ENCODE data around the gene KDM2B.
A peak's percentile ranks its signal among the peaks of the same experiment; 100 is the strongest.

Gene KDM2B

DNA sequence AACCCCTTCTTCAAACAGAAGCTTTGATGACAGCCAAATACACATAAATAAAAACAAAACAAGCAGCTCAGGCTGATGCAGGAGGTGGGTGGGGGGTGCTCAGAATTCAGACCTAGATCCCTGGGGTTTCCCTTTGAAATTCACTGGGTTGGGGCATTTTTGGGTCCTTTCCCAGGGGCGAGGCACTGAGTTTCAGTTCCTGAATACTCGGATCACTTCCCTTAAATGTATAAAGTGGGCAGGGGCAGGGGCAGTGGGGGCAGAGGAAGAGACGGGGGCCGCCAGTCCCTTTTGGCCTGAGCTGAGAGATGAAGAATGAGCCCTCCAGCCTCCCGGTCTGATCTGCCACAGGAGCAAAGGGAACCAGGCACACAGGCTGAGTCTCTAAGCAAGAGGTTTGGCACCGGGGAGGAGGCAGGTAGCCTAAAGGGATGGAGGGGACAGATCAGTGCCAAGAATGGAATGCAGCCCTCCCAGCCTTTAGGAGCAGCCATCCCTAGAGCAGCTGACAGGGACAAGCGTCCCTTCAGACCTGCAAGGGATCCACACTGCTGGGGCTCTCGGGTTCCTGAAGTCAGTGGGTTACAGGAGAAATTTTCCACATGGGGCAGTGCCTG, 20.3 kb downstream of the KDM2B start:
- DNase-seq, result peak; percentile 21 to 75

DNA sequence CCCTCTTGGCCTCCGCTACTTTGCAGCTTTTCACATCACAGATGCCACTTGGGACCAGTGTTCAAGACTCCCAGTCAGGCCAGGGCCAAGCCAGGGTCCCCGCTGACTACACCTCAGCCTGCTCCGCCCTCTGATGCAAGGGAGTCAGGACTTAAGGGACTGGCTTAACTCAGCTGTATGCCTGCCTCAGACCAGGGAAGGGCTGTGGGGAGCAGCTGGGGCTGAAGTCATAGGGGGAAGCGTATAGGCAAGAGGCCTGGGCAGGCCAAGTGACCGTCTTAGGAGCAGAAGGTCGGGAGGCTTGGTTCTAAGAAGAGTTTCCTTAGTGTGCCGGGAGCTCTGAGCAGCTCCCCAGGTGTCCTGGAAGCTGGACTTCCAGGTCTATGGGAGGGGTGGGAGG, 21.9 kb downstream of the KDM2B start:
- DNase-seq, result no peak

DNA sequence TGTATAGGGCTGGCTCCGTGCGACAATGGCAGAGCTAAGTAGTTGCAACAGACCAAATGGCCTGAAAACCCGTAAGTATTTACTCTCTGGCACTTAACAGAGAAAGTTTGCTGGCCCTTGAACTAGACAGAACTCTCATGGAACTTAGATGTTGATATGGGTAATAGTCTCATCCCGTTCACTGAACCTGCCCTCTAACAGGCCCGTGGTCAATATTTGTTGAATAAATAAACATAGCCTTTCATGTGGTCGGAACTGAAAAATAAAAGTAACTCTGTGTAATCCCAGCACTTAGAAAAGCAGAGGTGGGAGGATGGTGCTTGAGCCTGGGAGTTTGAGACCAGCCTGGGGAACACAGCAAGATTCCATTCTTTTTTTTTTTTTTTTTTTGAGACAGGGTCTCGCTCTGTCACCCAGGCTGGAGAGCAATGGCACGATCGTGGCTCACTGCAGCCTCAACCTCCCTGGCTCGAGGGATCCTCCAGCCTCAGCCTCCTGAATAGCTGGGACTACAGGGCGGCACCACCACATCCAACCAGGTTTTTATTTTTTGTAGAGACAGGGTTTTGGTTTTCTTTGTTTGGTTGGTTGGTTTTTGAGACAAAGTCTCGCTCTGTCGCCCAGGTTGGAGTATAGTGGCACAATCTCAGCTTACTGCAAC, 29.7 kb downstream of the KDM2B start:
- no peak for DNase-seq

DNA sequence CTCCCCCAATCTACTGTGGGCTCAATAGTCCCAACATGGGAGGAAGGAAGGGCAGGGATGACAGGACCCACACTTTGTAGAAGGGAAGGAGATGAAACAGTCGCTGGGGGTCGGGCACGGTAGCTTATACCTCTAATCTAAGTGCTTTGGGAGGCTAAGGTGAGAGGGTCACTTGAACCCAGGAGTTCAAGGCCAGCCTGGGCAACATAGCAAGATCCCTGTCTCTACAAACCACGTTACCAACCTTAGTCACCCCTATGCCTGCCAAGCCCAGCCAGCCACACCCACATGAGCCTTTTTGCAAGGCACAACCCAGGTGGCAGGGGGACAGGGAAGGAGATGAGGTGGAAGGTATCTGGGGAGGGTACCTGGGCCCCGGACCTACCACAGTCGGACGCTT, 31.7 kb downstream of the KDM2B start:
- DNase-seq, result no peak

DNA sequence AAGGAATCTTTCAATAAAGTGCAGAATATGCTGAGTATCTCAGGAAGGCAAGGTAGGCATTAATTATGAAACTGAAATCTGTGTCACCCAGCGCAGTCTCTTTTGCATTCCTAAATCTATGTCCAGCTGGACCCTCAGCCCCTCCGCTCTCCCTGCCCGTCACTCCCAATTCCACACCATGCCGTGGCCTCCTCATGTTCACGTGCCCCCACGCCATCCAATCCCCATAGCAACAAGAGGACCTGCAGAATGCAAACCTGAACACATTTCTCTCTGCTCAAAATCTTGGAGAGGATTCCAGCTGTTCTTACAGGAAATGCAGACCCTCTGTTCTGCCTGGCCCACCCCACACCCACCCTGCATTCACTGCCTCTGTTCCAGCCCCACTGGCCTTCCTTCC, 35.3 kb downstream of the KDM2B start:
- no peak for DNase-seq

DNA sequence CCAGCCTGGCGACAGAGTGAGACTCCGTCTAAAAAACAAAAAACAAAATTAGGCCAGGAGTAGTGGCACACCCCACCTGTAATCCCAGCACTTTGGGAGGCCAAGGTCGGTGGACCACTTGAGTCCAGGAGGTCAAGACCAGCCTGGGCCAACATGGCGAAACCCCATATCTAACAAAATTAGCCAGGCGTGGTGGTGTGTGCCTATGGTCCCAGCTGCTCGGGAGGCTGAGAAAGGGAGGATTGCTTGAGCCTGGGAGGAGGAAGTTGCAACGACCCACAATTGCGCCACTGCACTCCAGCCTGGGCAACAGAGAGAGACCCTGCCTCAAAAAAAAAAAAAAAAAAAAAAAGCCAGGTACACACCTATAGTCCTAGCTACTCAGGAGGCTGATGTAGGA, 37.0 kb downstream of the KDM2B start:
- no peak for DNase-seq

DNA sequence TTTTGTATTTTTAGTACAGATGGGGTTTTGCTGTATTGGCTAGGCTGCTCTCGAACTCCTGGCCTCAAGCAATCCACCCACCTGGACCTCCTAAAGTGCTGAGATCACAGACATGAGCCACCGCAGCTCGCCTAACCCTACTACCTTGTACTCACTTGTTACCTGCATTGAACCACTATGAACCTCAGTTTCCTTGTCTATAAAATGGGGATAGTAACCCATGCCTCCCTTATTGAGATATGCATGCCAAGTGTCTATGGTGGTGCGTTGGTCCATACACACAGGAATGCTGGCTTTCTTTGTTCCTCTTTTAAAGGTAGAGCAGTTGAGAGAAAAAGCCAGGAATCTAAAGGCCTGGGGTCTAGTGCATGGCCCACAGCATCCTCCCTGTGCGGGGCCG, 40.9 kb downstream of the KDM2B start:
- no peak for DNase-seq

DNA sequence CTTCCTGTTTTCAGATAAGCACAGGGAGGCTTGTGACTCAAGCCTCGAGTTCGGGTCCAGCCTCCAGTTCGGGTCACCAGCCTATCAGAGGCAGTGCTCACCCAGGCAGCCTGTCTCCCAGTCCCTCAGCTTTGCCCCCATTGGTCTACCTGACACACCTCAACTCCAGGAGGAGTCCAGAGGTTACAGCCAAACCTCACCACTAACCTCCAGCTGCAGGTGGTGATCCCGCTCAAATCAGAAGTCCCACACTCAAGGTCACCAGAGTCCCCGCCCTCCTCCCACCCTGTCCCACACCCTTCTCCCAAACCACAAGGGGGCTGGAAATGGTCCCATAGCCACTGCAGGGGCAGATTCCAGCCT, 42.1 kb downstream of the KDM2B start:
- no peak for DNase-seq

DNA sequence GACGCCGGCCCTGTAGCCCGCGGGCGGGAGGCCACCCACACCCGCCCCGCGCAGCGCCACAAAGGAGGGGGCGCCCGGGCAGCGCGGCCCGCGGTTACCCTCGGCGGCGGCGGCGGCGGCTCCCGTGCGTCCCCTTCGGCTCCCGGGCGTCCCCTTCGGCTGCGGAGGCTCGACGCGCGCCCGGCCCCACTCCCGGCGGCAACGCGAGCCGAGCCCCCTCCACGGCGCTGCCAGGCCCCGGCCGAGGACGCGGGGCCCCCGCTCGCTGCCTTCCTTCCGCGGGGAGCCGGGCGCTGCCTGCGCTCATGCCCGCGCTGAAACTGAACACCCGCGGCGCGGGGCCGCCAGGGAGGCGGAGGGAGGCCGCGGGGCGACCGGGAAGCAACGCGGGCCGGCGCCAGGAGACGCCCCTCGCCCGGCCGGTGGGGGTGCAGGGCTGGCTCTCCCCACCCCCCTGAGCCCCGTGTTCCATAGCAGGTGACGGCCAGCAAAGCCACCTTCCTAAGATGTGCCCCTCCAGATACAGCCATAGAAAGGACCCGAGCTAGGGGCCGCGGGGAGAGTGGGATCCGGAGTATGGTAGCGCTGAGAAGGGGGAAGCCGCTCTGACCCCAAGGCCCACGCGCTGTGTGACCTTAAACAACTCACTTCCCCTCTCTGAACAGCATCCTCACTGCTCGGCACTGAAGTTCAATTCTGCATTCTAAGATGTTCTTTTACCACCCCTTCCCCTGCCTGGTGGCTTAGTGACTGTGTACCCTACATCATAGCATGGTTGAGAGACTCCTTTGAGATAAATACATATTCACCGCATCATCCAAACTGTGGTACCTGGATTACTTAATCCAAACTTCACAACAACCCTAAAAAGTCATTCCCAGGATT, 42.8 kb downstream of the KDM2B start:
- peak; percentile 17 to 45 for DNase-seq

DNA sequence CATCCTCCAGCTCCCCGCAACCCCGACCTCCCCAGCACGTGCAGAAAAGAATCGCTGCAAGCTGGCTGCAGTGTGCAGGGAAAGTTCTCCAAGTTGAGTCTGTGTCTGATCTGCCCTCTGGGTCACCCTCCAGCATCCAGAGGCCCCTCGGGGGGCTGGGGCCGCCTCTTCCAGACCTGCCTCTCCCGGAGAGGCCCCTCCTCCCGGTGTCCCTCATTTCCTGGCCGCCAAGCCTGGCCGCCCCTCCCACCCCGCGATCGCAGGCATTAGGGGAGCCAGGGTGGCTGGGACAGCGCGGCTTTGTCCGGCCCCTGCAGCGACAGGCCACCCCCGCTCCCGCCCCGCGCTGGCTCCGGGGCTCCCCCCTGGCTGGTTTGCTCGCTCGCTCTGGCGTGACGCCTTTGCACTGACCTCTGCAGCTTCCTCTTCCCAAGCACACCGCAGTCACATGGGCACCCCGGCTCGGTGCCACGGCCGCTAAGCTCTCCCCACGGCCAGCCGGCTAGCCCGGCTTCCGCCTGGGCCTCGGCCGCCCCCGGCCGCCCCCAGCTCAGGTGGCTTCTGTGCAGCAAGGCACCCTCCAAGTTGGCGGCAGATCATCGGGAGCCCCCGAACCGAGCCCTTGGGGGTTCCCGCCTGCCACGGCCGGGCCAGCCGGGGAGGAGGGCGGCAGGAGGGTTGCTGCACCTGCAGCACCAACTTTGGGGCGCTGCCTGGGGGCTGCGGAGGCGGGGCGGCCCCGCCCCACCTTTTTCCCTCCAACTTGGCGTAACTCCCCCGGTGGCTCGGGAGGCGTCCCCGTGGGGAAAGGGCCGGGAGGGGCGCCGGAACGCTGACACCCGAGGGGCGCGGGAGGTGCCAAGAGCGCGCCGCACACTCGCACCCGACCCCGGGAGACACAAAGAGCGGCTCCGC, 43.7 kb downstream of the KDM2B start:
- peak; percentile 66 to 82 for DNase-seq

DNA sequence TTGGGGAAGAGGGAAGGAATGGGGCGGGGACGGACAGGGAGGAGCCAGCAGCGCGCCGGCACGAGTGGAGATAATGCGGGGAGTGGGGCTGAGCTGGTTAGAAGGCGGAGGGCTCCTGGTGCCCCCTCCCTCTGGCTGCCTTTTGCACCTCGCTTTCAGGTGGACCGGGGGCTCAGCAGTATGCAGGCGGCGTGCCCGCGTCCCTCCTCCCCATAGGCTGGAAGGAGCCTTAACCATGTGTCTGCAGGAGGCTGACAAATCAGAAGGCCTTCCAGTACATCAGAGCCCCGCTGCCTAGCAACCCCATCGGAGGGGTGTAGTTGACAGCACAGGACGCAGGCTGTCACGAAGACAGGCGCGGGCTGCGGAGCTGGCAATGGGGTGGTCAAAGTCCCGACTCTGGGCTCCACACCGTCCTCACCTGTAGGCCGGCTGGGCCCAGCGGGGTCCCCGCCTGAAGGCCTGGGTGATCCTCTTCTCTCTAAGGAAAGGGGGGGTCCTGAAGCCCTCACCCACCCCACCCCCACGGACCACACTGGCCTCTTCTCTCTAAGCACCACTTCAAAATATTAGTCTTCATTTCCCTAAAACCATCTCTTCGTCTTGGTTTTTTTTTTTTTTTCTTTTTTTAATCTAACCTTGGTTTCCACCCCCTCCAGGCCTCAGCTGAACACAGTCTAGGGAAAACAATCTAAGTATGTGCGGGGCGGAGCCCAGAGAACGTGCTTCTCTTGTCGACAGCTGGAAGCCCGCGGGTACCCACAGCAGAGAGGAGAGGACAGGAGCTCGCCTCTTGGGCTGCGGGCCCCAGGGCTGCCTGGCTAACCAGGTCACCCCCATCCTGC, 44.5 kb downstream of the KDM2B start:
- DNase-seq, result peak; percentile 70 to 88

DNA sequence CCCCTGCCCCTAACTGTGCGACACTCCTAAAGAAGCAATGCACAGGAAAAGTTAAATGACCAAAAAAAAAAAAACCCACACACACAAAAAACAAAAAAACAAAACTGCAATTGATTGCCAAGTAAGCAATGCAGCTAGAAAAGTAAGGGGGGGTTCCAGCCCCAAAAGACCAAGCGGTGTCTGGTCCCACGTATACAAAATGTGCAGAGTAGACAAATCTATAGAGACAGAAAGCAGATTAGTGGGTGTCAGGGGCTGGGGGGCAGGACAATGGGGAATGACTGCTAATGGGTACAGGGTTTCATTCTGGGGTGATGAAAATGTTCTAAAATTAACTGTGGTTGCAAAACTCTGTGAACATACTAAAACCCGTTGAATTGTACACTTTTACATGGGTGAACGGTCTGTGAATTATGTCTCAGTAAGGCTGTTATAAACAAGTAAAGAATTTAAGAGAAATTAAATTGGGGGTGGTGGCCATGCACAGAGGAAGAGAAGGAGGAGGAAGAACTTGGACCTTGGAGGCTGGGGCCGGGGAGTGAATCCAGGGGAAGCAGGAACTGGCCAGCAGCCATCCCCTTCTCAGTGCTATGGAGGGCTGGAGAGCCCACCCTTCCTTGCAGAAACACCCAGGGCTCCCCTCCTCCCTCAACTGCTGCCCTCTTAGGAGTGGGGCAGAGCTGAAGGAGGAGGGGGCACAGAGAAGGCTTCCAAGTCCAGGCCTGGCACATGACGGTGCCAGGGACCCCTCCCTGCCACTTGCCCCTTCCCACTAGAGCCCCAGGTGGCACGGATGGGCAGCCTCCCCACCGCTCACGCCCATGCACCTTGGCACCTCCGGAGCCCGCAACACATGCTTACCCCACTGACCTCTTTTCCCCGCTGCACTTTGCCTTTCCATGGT, 45.4 kb downstream of the KDM2B start:
- DNase-seq, result no peak

DNA sequence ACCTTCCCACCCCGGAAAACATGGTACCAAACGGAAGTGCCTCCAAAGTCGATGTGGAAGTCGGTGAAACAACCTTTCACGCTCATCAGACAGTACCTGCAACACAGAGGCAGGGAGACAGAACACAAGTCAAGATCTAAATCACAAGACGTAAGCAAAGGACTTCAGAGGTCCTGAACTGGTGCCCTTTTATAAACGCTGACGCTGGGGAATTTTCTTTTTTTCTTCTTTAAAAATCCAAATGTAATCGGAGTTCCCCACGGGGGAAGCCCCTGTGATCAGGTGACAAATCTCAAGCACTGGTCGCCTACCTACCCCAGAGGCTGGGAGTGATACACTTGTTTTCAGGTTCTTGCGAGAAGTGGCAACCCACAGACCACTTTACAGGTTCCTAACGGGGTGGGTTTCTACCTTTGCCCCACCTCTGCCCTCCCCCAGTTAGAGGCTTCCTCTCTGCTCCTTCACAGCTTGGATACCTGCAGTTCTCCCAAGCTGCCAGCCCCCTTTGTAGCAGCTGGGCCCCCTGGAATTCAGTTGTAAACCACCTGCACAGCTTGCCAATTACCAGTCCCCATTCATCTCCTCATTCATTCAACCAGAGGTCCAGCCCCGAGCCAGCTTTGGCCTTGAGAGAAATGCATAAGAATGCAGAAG, 46.2 kb downstream of the KDM2B start:
- DNase-seq, result peak; percentile 81 to 86

DNA sequence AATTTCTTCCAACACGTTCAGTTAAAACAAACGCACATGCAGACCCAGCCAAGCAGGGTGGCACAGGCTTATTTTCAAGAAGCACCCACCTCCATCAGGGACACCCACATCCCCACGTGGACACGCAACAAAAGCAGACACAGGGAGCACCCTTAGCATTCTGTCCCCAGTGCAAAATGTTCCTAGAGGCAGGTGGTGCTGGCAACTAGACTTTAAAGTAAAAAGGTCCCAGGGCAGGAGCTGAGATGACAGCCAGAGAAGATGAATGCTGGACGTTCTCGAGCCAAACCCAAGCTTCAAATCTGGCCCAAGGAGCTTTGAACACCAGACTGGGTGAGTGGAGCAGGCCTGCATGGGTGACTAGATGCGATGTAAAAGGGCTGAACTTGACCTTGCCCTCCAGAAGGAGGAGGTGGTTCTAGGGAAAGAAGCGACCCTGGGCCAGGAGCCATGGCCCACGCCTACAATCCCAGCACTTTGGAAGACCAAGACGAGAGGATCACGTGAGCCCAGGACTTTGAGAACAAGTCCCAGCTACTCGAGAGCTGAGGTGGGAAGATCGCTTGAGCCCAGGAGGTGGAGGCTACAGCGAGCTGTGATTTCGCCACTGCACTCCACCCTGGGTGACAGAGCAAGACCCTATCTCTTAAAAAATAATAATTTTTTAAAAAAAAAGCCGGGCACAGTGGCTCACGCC, 47.3 kb downstream of the KDM2B start:
- DNase-seq, result no peak

DNA sequence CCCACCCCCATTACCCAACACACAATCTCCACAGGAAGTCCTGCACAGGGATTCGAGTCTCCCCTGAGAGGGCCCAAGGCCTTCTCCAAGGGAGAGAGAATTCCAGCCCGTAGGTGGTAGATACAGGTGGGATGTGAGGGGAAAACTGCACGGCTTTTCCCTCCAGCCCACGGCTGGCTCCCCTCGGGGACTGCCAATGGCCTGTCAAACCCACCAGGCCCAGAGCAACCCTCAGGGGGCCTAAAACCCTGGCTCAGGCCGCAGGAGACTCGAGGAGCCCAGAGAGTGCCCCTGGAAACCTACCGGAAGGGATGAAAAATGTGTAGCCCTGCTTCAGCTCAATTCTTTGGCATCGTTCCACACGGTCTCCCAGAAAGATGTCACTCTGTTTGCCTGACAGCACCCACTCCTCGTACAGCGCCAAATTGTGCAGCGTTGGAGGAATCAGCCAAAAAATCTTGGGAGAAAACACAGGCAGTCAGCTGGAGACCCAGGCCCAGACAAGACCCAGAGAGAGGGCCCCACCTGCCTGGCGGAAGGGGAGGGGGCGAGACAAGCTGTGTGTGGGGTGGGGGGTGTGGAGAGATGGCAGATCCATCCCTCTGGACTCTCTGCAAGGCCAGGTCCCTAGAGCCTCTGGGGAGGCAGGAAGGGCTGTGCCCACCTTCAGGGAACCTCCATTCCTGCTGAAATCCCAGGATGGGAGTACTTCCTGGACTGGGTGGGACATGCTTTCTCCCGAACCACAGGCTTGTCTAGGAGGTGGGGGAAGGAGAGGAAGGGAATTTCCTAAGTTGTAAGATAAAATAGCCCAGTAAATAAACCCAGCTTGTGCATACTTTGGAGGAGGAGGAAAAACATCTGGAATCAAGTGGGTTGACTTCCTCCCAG, 48.1 kb downstream of the KDM2B start:
- no peak for DNase-seq

DNA sequence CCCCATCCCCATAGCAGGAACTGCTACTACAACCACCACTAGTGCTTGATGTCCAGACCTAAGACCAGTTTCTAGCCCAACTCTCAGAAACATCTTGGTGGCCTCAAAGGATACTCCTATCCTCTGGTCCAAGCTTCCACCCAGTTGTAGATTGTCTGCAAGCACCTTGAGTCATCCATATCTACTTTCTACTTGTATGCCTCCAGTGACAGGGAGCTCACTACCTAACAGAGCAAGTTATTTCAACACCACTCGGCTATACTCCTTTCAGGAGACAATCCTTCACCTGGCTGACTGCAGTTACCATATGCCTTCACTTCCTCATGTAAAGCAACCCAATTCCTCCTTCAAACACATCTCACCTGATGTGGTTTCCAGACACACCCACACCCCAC, 49.5 kb downstream of the KDM2B start:
- no peak for DNase-seq

DNA sequence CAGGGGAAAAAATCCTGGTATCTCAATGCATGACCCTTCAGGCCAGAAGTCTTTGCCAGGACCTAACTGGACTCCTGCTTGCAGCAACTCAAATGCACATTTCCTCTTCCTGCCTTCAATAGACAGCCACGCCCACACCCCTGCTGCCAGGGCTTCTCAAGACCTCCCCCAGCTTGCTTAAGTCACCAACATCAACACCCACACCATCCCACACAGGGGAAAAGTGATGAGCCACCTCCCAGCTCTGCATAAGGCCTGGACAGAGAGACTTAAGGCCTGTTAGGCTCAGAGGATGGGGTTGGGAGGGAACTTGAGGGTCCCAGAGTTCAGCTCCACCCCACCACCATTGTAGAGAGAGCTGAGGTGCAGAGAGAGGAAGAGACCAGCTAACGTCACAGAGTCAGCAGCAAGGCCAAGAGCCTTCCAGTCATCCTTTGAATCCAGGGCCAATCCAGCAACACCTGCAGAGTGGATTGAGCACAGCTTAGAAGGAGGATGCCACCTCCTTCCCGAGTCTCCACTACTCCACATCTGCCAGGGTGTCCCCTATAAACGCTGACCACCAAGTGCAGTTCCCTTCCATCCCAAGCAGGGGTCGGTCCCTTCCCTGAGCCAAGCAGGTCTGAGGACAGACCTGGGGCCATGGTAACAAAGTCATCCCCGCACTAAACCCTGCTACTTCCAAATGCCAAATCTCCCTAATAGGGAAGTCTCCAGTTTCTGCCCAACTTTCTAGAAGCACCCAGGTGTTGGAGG, 50.0 kb downstream of the KDM2B start:
- DNase-seq, result peak; percentile 75 to 79

DNA sequence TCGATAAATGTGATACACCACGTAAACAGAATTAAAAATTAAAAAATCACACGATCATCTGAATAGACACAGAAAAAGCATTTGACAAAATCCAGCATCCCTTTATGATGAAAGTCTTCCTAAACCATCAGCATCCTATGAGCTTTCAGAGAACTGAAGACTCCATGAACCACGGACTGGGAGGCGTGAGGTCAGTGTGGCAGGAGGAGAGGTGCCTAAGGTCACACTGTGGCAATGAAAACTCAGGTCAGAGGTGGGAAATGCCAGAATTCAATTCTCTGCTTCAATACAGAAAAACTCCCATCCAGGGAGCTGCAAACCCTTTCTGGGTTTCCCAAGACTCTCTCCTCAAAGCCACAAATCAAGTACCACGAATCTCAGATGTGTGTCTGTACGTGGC, 51.6 kb downstream of the KDM2B start:
- DNase-seq, result no peak
